ENCODE data around the gene CTBP2. TPM values are rescaled to one million over a fixed set of nuclear protein-coding genes. Genes with fewer than 3 reads are reported as not detected.

The CTBP2 gene
- total and polyA plus RNA-seq, 2 of the 13 experiments (the other 11 are each of a cell fraction or from before 2014, with no cell fraction given) = 0.08 TPM; not detected in 1

DNA sequence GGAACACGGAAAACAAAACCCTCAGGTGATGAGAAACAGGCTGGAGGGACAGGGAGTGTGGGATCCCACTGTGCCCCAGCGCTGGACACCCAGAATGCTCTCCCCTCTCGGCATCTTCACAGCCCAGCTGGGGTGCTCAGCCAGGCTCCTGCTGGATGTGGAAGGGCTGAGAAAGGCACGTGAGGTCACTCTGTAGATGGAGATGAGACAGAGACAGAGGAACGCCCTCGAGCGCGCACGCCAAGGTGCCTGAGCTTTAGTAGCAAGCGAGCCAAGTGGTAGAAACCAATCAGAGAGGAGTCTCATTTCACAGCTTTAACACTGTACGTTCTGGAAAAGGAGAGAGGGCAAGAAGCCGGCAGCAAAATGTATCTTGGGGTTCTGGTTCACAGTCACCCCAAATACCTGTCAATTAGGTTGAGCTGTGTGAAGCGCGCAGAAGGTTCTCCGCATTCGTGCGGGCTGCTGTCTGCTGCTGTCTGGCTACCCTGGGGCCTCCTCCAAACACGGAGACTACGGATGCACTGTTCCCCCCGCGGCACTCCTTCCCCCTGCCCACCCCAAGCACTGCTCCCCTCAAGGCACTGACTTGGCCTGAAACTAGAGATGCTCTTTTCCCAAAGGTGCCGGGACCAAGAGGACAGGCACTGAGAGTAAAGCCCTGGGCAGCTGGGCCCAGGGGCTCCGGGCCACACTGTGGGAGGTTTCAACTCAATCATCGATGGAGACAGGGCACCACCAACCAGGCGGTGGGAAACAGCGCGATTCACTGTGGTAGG lies 127.0 kb downstream of the CTBP2 start:
- Histone ChIP-seq H3K4me1 (ENCODE audit: insufficient read depth, low read length) (no peaks in the 10 kb centered on the region; the same call in 1 of the 2 replicates), H3K4me2 (ENCODE audit: low read depth, low read length) (no peak overlapping the region), H3K36me3 (replicated peaks in 1 of 2; ENCODE audit: control insufficient read depth in 1 of 2, insufficient read depth in 2 of 2, low read length in 2 of 2) (no peaks in the 10 kb centered on the region), H3K4me3 (replicated peaks in 1 of 3; ENCODE audit: insufficient read depth in 1 of 3, low read depth in 2 of 3, low read length in 3 of 3) (no peak overlapping the region), H3K27me3 (ENCODE audit: control insufficient read depth in 1 of 2, insufficient read depth in 2 of 2, low read length in 2 of 2) (peaks cover under 1 to 61% of the 10 kb centered on the region in 2 experiments; a peak in 3 of 5 replicates), H2AFZ (ENCODE audit: low read length) (no peak overlapping the region), H3K9ac (ENCODE audit: insufficient read depth, low read depth, low read length) (no peak overlapping the region), H3K27ac (ENCODE audit: extremely low read length, insufficient read depth, low read length) (no peak overlapping the region), H4K20me1 (ENCODE audit: insufficient read depth, low read length) (no peaks in the 10 kb centered on the region), H3K9me3 (ENCODE audit: low read length) (no peaks in the 10 kb centered on the region), H3K79me2 (ENCODE audit: insufficient read depth, low read length) (no peaks in the 10 kb centered on the region)
- in situ Hi-C loops (cut with HindIII; ENCODE audit: extremely low pct_ligation_motif_present, low pct_unique_long_range_greater_than_20kb) = no loop called here
- CTCF ChIA-PET (ENCODE audit: low intra/inter-chr PET ratio, low total read pairs) = no interaction called here
- TF ChIP-seq ETV6 (CRISPR knock-in tag; conservative IDR thresholded peaks at IDR 0.05) (no peak), ZNF451 (CRISPR knock-in tag; IDR thresholded peaks at IDR 0.05) (no peak), ZNF205 (CRISPR knock-in tag; IDR thresholded peaks at IDR 0.05) (no peak), HDAC1 (CRISPR knock-in tag; IDR thresholded peaks at IDR 0.05) (no peak)
- TF ChIP-seq, protein P1, sequence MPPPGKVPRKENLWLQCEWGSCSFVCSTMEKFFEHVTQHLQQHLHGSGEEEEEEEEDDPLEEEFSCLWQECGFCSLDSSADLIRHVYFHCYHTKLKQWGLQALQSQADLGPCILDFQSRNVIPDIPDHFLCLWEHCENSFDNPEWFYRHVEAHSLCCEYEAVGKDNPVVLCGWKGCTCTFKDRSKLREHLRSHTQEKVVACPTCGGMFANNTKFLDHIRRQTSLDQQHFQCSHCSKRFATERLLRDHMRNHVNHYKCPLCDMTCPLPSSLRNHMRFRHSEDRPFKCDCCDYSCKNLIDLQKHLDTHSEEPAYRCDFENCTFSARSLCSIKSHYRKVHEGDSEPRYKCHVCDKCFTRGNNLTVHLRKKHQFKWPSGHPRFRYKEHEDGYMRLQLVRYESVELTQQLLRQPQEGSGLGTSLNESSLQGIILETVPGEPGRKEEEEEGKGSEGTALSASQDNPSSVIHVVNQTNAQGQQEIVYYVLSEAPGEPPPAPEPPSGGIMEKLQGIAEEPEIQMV (CRISPR knock-in tag; IDR thresholded peaks at IDR 0.05; ENCODE audit: low read depth) = no peak
- WGBS (ENCODE audit: low lambda C conversion rate) = 65% methylated on average over 17 of the region's 27 CpGs
- no peak for FAIRE-seq
- no peak for ATAC-seq
- intact Hi-C loops (cut with micrococcal nuclease; ENCODE audit: unreplicated experiment) = no loop called here
- no peak for DNase-seq (ENCODE audit: low spot score)
- no TSS peak for BruUV-seq (replicated peaks)
- POLR2A ChIA-PET = no interaction called here

DNA sequence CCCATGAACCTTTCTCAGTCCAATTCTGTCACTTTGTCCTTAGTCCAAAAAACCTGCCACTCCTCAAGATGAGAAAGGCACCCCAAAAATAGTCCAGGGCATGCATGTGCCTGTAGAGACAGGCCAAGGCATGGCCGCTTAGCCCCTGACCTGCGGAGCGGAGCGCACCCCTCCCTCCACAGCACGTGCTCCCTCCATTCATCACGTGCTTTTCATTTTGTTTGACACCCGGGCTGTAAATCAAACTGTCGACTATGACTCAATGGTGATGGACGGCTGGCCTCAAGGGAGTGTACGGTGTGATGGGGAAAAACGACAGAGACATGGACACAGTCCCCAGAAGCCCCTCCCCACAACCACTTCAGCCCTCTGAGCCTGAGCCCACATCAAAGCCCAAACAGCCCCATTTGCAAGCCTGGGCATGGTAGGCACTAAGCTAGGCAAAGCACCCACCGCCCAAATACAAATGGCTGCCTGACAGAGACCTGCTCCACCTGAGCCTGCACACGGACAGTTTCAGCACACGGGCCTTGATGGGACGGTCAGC lies 127.8 kb downstream of the CTBP2 start:
- Histone ChIP-seq H3K9ac (ENCODE audit: insufficient read depth, low read depth, low read length) (no peak overlapping the region), H3K27me3 (ENCODE audit: control insufficient read depth in 1 of 2, insufficient read depth in 2 of 2, low read length in 2 of 2) (peaks cover 6 to 69% of the 10 kb centered on the region in 2 experiments; a peak in 3 of 5 replicates), H3K4me2 (ENCODE audit: low read depth, low read length) (no peak overlapping the region), H2AFZ (ENCODE audit: low read length) (no peak overlapping the region), H3K9me3 (ENCODE audit: low read length) (no peaks in the 10 kb centered on the region), H4K20me1 (ENCODE audit: insufficient read depth, low read length) (no peaks in the 10 kb centered on the region), H3K27ac (ENCODE audit: extremely low read length, insufficient read depth, low read length) (no peak overlapping the region), H3K79me2 (ENCODE audit: insufficient read depth, low read length) (no peaks in the 10 kb centered on the region), H3K36me3 (replicated peaks in 1 of 2; ENCODE audit: control insufficient read depth in 1 of 2, insufficient read depth in 2 of 2, low read length in 2 of 2) (no peaks in the 10 kb centered on the region), H3K4me3 (replicated peaks in 1 of 3; ENCODE audit: insufficient read depth in 1 of 3, low read depth in 2 of 3, low read length in 3 of 3) (no peak overlapping the region), H3K4me1 (ENCODE audit: insufficient read depth, low read length) (no peaks in the 10 kb centered on the region; the same call in 1 of the 2 replicates)
- no peak for FAIRE-seq
- TF ChIP-seq CEBPG (CRISPR knock-in tag; IDR thresholded peaks at IDR 0.05) = no peak
- TF ChIP-seq, protein P2, sequence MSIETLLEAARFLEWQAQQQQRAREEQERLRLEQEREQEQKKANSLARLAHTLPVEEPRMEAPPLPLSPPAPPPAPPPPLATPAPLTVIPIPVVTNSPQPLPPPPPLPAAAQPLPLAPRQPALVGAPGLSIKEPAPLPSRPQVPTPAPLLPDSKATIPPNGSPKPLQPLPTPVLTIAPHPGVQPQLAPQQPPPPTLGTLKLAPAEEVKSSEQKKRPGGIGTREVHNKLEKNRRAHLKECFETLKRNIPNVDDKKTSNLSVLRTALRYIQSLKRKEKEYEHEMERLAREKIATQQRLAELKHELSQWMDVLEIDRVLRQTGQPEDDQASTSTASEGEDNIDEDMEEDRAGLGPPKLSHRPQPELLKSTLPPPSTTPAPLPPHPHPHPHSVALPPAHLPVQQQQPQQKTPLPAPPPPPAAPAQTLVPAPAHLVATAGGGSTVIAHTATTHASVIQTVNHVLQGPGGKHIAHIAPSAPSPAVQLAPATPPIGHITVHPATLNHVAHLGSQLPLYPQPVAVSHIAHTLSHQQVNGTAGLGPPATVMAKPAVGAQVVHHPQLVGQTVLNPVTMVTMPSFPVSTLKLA (IDR thresholded peaks at IDR 0.05) = peak; percentile 98
- in situ Hi-C loops (cut with HindIII; ENCODE audit: extremely low pct_ligation_motif_present, low pct_unique_long_range_greater_than_20kb) = no loop called here
- WGBS (ENCODE audit: low lambda C conversion rate) = 57% methylated on average over 11 of the region's 15 CpGs
- ATAC-seq = no peak
- intact Hi-C loops (cut with micrococcal nuclease; ENCODE audit: unreplicated experiment) = no loop called here
- ChIA-PET POLR2A (no interaction called here), CTCF (ENCODE audit: low intra/inter-chr PET ratio, low total read pairs) (no interaction called here)
- BruUV-seq (replicated peaks) = no TSS peak
- no peak for DNase-seq (ENCODE audit: low spot score)

Measured in HepG2 (cell line).